Measurements from ENCODE around the gene CDH4. TPM values are rescaled to one million over a fixed set of nuclear protein-coding genes. Genes with fewer than 3 reads are reported as not detected.

Gene CDH4
- total and polyA plus RNA-seq, 2 donors (not counting 1 experiment from before 2014, with no cell fraction given) = not detected

DNA sequence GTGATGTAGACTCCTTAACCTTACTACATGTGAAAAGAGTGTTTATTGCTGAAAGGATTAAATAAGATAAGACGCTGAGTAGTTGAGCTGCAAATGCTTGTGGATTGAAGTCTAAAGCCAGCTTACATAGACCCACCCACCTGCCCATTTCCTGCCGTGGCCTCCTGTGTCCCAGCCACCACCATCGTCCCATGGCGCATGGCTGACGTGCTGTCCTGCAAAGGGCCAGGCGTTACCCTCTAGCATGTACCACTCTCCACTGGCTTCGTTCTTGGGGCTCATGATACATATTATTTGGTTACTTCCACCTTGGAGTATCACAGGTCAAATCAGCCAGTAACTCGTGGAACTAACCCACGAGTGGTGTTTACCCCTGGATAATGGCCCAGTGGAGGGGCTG lies 181.8 kb downstream of the CDH4 start:
- no peak for ATAC-seq (ENCODE audit: low read depth)
- H3K9me3 Mint-ChIP-seq (ENCODE audit: insufficient read depth) = peaks cover 4% of the 10 kb centered on the region
- no peak overlapping the region for H3K9ac ChIP-seq (ENCODE audit: low read length)
- H3K27me3 ChIP-seq (replicated peaks in 1 of 4; ENCODE audit: control extremely low read depth in 1 of 4, control insufficient read depth in 3 of 4, insufficient read depth in 4 of 4, low read length in 3 of 4) = no peaks in the 10 kb centered on the region
- H3K4me1 ChIP-seq (ENCODE audit: control insufficient read depth in 2 of 2, insufficient read depth in 2 of 2, low read length in 2 of 2) = no peaks in the 10 kb centered on the region
- intact Hi-C loops (cut with micrococcal nuclease) = no loop called here
- no peaks in the 10 kb centered on the region for H3K4me1 Mint-ChIP-seq
- no peak overlapping the region for H3K4me2 ChIP-seq (replicated peaks; ENCODE audit: low read depth, low read length, poor library complexity, severe bottlenecking)
- H2AFZ ChIP-seq (ENCODE audit: insufficient read depth, low read depth, low read length, poor library complexity, severe bottlenecking) = no peak overlapping the region
- no peaks in the 10 kb centered on the region for H3K27me3 Mint-ChIP-seq
- 82% methylated on average over 8 of the region's 9 CpGs for WGBS (ENCODE audit: insufficient coverage)
- CTCF ChIA-PET = no interaction called here
- no peak overlapping the region for H3K27ac ChIP-seq (ENCODE audit: low read length in 2 of 2)
- H3K9me3 ChIP-seq (ENCODE audit: control extremely low read depth in 1 of 3, control insufficient read depth in 2 of 3, insufficient read depth in 1 of 3, low read length in 2 of 3) = peaks cover 0 to 32% (median 0%) of the 10 kb centered on the region in 3 donors
- no peaks in the 10 kb centered on the region for H3K79me2 ChIP-seq (ENCODE audit: control insufficient read depth, insufficient read depth, low read length)
- H3K27ac Mint-ChIP-seq = no peak overlapping the region
- H3K4me3 ChIP-seq (ENCODE audit: control extremely low read depth in 1 of 5, extremely low read depth in 1 of 5, insufficient read depth in 1 of 5, low read depth in 2 of 5, low read length in 4 of 5) = no peak overlapping the region
- H3K4me3 Mint-ChIP-seq = no peak overlapping the region
- DNase-seq = no peak
- no peaks in the 10 kb centered on the region for H3K36me3 ChIP-seq (replicated peaks in 1 of 2; ENCODE audit: control extremely low read depth in 1 of 2, control insufficient read depth in 1 of 2, extremely low read depth in 1 of 2, insufficient read depth in 2 of 2, low read length in 1 of 2)
- TF ChIP-seq EZH2 (IDR thresholded peaks at IDR 0.05; ENCODE audit: borderline replicate concordance, insufficient read depth, low read depth, low read length, poor library complexity, severe bottlenecking) = no peak
- TF ChIP-seq, protein P1, sequence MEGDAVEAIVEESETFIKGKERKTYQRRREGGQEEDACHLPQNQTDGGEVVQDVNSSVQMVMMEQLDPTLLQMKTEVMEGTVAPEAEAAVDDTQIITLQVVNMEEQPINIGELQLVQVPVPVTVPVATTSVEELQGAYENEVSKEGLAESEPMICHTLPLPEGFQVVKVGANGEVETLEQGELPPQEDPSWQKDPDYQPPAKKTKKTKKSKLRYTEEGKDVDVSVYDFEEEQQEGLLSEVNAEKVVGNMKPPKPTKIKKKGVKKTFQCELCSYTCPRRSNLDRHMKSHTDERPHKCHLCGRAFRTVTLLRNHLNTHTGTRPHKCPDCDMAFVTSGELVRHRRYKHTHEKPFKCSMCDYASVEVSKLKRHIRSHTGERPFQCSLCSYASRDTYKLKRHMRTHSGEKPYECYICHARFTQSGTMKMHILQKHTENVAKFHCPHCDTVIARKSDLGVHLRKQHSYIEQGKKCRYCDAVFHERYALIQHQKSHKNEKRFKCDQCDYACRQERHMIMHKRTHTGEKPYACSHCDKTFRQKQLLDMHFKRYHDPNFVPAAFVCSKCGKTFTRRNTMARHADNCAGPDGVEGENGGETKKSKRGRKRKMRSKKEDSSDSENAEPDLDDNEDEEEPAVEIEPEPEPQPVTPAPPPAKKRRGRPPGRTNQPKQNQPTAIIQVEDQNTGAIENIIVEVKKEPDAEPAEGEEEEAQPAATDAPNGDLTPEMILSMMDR (IDR thresholded peaks at IDR 0.05) = no peak
- no peaks in the 10 kb centered on the region for H4K20me1 ChIP-seq (ENCODE audit: control insufficient read depth, insufficient read depth, low read length, poor library complexity, severe bottlenecking)
- POLR2A ChIA-PET = no interaction called here

DNA sequence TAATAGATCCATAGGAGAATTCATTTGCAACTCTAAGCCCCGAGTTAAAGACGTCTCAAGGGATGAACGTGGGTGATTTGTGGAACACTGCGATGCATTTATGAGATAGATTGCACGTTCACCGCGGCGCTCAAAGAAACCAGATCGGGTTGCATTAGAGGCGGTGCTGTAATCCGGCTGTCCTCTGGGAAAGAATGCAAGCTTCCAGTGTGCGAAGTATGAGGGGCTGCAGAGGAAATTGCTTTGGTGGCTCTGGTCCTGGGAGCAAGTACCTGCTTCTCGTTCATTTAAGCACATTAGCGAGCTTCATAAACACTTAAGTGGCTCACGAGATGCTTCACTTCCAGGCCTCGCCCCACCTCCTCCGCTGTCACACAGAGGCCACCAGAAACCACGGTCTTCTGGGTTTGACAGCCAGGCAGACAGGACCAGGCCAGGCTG lies 182.3 kb downstream of the CDH4 start:
- Mint-ChIP-seq H3K27me3 (no peaks in the 10 kb centered on the region), H3K4me1 (no peaks in the 10 kb centered on the region), H3K27ac (no peak overlapping the region), H3K4me3 (no peak overlapping the region), H3K9me3 (ENCODE audit: insufficient read depth) (peaks cover 4% of the 10 kb centered on the region)
- Histone ChIP-seq H3K27ac (ENCODE audit: low read length in 2 of 2) (no peak overlapping the region), H3K27me3 (replicated peaks in 1 of 4; ENCODE audit: control extremely low read depth in 1 of 4, control insufficient read depth in 3 of 4, insufficient read depth in 4 of 4, low read length in 3 of 4) (no peaks in the 10 kb centered on the region), H3K36me3 (replicated peaks in 1 of 2; ENCODE audit: control extremely low read depth in 1 of 2, control insufficient read depth in 1 of 2, extremely low read depth in 1 of 2, insufficient read depth in 2 of 2, low read length in 1 of 2) (no peaks in the 10 kb centered on the region), H3K9ac (ENCODE audit: low read length) (no peak overlapping the region), H3K4me2 (replicated peaks; ENCODE audit: low read depth, low read length, poor library complexity, severe bottlenecking) (no peak overlapping the region), H4K20me1 (ENCODE audit: control insufficient read depth, insufficient read depth, low read length, poor library complexity, severe bottlenecking) (no peaks in the 10 kb centered on the region), H3K4me3 (ENCODE audit: control extremely low read depth in 1 of 5, extremely low read depth in 1 of 5, insufficient read depth in 1 of 5, low read depth in 2 of 5, low read length in 4 of 5) (no peak overlapping the region), H3K9me3 (ENCODE audit: control extremely low read depth in 1 of 3, control insufficient read depth in 2 of 3, insufficient read depth in 1 of 3, low read length in 2 of 3) (peaks cover 0 to 36% (median 0%) of the 10 kb centered on the region in 3 donors), H3K4me1 (ENCODE audit: control insufficient read depth in 2 of 2, insufficient read depth in 2 of 2, low read length in 2 of 2) (no peaks in the 10 kb centered on the region), H3K79me2 (ENCODE audit: control insufficient read depth, insufficient read depth, low read length) (no peaks in the 10 kb centered on the region), H2AFZ (ENCODE audit: insufficient read depth, low read depth, low read length, poor library complexity, severe bottlenecking) (no peak overlapping the region)
- 73% methylated on average over 17 of the region's 18 CpGs for WGBS (ENCODE audit: insufficient coverage)
- TF ChIP-seq, protein P1 (IDR thresholded peaks at IDR 0.05) = no peak
- no peak for TF ChIP-seq EZH2 (IDR thresholded peaks at IDR 0.05; ENCODE audit: borderline replicate concordance, insufficient read depth, low read depth, low read length, poor library complexity, severe bottlenecking)
- intact Hi-C loops (cut with micrococcal nuclease) = no loop called here
- DNase-seq = no peak
- POLR2A ChIA-PET = no interaction called here
- no peak for ATAC-seq (ENCODE audit: low read depth)
- CTCF ChIA-PET = no interaction called here

All from B cell (primary cell).